ENCODE measurements around the gene KRT72. TPM values are rescaled to one million over a fixed set of nuclear protein-coding genes. Genes with fewer than 3 reads are reported as not detected.

KRT72 gene
- total and polyA plus RNA-seq, 12 donors, result 0.15 TPM; not detected in 11

DNA sequence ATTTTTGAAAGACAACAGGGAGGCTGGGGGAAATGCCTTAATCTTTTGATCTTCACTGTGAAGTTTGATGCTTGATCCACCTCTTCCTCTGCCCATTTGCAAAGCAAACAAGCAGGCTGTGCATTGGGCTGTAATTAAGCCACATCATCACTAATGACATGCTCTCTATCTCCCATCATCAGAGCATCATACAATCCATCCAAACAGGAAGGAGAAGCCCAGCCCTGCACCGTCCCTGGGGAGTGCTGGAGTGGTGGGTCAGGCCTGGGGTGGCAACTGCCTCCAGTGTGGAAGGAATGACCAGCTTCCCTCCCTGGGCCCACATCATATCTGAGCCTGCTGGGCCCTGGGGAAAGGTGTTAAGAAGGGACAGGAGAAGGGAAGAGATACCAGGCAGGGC is 20.8 kb downstream of the KRT72 start:
- Histone ChIP-seq H3K36me3 (no peaks in the 10 kb centered on the region), H3K4me3 (no peak overlapping the region), H3K27me3 (peaks cover 0 to 14% (median 6%) of the 10 kb centered on the region in 7 donors), H3K9me3 (no peaks in the 10 kb centered on the region), H3K27ac (no peak overlapping the region), H3K4me1 (no peaks in the 10 kb centered on the region)
- WGBS, 2 donors, result 69 to 70% methylated on average over 1 of the region's 1 CpG
- no peak for DNase-seq
- TF ChIP-seq, protein P1, sequence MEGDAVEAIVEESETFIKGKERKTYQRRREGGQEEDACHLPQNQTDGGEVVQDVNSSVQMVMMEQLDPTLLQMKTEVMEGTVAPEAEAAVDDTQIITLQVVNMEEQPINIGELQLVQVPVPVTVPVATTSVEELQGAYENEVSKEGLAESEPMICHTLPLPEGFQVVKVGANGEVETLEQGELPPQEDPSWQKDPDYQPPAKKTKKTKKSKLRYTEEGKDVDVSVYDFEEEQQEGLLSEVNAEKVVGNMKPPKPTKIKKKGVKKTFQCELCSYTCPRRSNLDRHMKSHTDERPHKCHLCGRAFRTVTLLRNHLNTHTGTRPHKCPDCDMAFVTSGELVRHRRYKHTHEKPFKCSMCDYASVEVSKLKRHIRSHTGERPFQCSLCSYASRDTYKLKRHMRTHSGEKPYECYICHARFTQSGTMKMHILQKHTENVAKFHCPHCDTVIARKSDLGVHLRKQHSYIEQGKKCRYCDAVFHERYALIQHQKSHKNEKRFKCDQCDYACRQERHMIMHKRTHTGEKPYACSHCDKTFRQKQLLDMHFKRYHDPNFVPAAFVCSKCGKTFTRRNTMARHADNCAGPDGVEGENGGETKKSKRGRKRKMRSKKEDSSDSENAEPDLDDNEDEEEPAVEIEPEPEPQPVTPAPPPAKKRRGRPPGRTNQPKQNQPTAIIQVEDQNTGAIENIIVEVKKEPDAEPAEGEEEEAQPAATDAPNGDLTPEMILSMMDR (IDR thresholded peaks at IDR 0.05), result no peak
- intact Hi-C loops (cut with DNase I), result loop anchor here in 9 of 10 donors (5.0 to 10.0 kb wide), 8 partner anchors 208 to 423 kb away; no protein-coding TSS in a partner anchor
- ATAC-seq, result no peak

DNA sequence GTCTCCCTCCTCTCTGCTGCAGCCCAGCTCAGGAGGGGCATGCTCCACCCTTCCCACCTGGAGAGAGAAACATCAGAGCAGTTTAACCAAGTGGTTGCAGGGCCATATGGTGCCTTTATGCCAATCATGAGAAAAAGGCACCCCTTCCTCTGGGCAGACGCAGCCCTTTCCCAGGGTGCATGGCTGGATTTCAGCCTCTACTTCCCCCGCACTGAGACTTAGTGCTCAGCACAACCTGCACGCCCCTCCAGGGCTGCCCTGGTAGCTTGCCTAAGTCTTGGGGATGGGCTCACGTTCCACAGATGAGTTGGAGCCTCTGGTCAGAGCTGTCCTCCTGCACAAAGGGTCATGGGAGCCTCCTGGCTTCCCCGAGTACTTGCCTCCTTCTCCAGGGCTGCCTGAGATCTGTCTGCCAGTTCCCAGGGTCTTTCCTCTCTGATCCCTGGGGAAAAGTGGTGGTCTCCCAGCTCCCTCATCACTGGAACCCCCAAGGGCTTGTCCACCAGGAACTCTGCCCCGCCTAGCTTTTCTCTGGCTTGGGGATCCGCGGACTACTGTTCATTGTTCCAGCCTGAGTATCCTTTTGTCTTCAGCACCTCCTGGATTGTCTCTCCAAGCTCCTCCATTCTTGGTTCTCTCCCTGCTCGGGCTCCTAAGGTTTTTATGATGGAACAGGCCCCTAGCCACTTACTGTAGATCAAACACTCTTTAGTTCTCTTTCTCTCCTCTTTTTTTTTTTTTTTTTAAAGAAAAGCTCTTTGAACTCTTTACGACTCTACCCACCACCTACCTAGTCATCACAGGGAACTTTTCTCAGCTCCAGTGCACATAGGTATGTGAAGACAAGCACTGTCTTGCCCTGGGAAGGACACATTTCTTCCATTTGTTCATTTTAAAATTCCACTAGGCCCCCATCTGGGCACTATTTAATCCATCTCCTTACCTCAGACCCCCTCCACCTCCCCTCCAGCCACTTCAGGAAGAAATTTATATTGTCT is 21.5 kb downstream of the KRT72 start:
- no peak overlapping the region for H3K4me3 ChIP-seq
- intact Hi-C loops (cut with DNase I), result loop anchor here in 9 of 10 donors (5.0 to 10.0 kb wide), 10 partner anchors 207 to 427 kb away; no protein-coding TSS in a partner anchor
- ATAC-seq, result no peak
- WGBS, 2 donors, result 79% methylated on average over 10 of the region's 10 CpGs
- no peaks in the 10 kb centered on the region for H3K4me1 ChIP-seq
- no peaks in the 10 kb centered on the region for H3K36me3 ChIP-seq
- TF ChIP-seq, protein P1 (IDR thresholded peaks at IDR 0.05), result no peak
- peaks cover 0 to 20% (median 8%) of the 10 kb centered on the region in 7 donors for H3K27me3 ChIP-seq
- no peak overlapping the region for H3K27ac ChIP-seq
- H3K9me3 ChIP-seq, result no peaks in the 10 kb centered on the region
- no peak for DNase-seq

DNA sequence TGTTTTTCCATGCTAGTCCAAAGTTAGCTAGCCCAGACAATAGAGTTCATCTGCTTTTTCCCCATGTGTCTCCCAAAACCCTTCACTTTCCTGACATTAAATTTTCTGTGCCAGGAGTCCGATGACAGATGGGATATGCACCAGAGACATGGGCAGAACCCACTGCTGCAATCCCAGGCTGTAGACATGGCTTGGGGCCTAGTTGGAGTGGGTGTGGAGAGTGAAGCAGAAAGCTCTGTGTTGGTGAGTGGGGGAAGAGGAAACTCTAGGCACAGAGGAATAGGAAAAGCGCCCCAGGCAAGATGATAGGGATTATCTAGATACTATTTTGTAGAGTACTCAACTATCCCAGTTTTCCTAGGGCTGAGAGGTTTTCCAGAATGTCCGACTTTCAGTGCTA is 22.8 kb downstream of the KRT72 start:
- ATAC-seq (no peak), DNase-seq (no peak)
- Histone ChIP-seq H3K36me3 (no peaks in the 10 kb centered on the region), H3K27me3 (peaks cover 0 to 23% (median 8%) of the 10 kb centered on the region in 7 donors), H3K9me3 (no peaks in the 10 kb centered on the region), H3K4me1 (no peaks in the 10 kb centered on the region), H3K4me3 (no peak overlapping the region), H3K27ac (no peak overlapping the region)
- intact Hi-C loops (cut with DNase I), result loop anchor here in 2 of 10 donors (5.0 to 10.0 kb wide), 2 partner anchors 406 to 426 kb away; no protein-coding TSS in a partner anchor
- TF ChIP-seq, protein P1 (IDR thresholded peaks at IDR 0.05), result no peak
- 82 to 93% methylated on average over 3 of the region's 3 CpGs for WGBS, 2 donors

DNA sequence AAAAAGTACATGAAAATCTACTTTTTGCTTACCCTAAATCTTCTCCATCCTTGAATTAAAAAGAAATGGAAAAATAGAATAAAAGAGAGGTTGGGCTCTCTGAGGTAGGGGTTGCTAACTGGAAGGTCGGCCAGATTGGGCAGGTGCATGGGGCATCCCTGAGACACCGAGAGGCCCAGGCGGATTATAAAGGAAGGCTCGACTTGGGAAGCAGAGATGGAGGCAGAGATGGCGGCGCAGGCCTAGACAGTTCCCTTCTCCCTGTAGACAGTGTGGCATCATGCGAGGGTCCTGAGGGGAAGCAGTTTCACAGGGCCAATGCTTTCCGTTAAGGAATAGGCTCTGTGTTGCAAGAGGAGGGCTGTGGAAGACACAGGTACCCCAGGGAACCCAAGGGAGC is 23.9 kb downstream of the KRT72 start:
- Histone ChIP-seq H3K27me3 (peaks cover 0 to 30% (median 8%) of the 10 kb centered on the region in 7 donors), H3K36me3 (no peaks in the 10 kb centered on the region), H3K27ac (no peak overlapping the region), H3K9me3 (no peaks in the 10 kb centered on the region), H3K4me3 (no peak overlapping the region), H3K4me1 (no peaks in the 10 kb centered on the region)
- ATAC-seq (no peak), DNase-seq (no peak)
- WGBS, 2 donors, result 88 to 92% methylated on average over 8 of the region's 8 CpGs
- TF ChIP-seq, protein P1 (IDR thresholded peaks at IDR 0.05), result no peak
- intact Hi-C loops (cut with DNase I), result loop anchor here in 2 of 10 donors (5.0 to 10.0 kb wide), 2 partner anchors 407 to 425 kb away; no protein-coding TSS in a partner anchor
